Activated CD4-positive, alpha-beta T cell treated with anti-CD3 and anti-CD28 coated beads, Interleukin-10, Interleukin-2, amounts not matched to agents 100 ng/mL and 50 ng/mL, durations not matched to agents 16 hours and 8 hours (primary cell): ENCODE data around the gene TTC28.
"Not testable (repeated sequence)": the region's sequence is repeated elsewhere in the genome, so short reads cannot be mapped to it uniquely, and the experiment has no call there.

Experiments used
- DNase-seq: peaks from one replicate; pipeline ENCODE4 v3.0.0-alpha.2; 2020

TTC28 gene

DNA sequence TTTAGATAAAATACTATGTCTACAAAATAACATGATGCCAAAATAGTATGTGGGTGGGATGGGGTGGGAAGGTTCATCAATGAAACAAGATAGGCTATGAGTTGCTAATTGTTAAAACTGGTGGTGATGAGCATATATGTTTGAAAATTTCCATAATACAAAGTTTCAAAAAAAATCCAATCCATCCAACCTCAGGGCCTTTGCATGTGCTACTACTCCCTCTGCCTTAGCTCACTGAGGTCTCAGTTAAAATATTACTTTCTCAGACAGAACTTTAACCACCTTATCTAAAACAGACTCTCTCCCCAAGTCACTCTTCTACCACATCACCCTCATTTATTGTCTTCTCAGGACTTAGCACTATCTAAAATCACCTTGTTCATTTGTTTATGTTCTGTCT lies 201.1 kb downstream of the TTC28 start:
- no peak for DNase-seq

DNA sequence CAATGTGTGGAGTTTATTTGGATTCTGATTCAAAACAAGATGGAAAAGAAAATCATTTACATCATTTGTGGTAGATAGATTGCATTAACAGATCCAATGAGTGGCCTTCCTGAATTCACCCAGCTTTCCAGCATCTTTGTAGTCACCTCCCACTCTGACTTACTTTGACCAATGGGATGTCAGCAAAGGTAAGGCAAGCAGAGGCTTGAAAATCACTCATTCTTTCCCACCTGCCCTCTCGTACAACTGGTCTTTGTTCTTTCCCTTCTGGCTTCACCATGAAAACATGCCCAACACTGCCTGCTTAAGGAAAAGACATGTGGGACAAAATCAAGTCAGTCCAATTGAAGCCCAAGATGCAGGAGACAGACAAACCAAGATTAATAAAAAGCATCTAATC lies 202.1 kb downstream of the TTC28 start:
- no peak for DNase-seq

DNA sequence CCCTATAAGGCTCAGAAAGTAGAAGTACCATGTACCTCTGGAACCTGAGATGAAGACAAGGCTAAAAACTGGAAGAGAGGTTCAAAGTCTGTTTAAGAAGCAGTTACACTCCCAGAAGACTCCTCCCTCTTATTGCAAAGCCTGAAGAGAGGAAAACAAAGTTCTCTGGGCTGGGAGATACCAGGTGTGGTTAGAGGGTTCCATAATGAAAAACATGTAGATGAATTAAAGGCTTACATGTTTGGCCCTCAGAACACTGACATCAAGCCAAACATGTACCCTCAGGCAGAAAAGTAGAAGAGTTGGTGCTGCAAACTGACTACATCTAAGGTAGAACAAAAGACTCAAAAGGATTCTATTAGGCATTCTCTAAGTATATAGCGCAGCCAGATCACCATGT lies 205.3 kb downstream of the TTC28 start:
- DNase-seq = no peak

DNA sequence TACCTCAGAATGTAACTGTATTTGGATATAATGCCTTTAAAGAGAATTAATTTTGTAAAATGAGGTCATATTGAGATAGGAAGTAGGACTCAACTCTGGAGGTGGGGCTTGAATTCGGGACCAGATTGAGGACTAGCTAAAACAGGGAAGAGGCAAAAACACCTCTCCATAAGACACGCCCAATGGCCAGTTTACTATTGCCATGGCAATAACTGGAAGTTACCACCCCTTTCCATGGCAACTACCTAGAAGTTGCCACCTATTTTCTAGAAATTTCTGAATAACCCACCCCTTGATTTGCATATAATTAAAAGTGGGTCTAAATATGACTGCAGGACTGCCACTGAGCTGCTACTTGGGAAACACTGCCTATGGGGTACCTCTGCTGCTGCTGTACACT lies 206.4 kb downstream of the TTC28 start:
- no peak for DNase-seq

DNA sequence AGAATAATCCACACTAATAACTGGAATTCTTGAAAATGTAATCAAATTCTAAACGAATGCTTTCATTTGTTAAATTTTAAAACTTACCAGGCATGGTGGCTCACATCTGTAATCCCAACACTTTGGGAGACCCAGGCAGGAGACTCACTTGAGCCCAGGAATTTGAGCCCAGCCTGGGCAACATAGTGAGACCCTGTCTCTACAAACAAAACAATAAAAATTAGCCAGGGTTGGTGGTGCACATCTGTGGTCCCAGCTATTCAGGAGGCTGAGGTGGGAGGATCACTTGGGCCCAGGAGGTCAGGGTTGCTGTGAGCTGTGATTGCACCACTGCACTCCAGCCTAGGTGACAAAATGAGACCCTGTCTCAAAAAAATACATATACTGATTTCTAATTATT lies 212.6 kb downstream of the TTC28 start:
- DNase-seq = not testable (repeated sequence)

DNA sequence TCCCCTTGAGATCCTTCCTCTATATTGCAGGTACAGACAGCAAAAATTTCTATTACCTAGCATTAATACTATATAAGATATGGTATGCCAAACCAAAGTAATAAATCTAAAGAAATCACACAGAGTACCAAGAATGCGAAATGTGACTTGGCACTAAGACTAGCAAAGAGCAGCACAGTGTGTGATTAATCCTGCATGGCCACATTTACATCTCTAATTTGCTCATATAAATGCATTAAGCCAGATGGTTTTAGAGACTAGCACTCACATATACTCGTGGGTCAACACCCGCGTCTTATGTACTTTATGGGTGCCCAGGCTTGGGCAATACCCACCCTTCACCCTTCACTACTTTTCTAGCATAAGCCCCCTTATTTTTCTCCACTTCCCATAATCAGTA lies 213.2 kb downstream of the TTC28 start:
- DNase-seq = no peak

DNA sequence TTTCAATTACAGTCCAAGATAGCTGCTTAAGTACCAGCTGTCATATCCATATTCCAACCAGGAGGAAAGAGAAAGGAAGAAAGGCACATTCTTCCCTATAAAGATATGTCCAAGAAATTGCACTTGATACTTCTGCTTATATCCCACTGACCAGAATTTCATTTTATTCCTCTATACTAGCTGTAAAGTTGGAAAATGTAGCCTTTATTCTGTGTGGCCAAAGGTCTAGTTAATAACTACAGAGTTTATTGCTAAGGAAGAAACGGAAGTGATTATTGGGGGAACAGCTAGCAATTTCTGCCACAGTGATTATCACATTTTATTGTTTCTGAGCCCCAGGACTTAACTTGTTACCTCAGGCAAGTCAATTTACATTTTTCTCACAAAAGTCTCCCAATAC lies 213.8 kb downstream of the TTC28 start:
- DNase-seq = no peak

DNA sequence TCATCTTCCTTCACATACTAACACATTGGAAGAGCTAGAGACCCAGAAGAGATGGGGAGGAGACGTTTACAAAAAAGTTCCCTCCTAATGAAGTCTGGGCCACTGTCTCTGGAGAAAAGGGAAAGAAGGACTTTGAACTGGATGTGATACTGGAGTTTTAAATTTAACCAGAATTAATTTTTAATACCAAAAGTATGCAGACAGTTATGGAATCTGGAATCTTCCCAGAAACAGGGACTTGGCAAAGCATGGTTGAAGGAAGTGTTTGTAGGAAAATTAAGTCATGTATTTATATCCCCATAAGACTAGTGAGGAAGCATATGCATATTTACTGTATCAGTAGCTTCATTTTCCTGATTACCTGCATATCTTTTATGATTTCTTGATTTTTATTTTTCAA lies 215.5 kb downstream of the TTC28 start:
- no peak for DNase-seq

DNA sequence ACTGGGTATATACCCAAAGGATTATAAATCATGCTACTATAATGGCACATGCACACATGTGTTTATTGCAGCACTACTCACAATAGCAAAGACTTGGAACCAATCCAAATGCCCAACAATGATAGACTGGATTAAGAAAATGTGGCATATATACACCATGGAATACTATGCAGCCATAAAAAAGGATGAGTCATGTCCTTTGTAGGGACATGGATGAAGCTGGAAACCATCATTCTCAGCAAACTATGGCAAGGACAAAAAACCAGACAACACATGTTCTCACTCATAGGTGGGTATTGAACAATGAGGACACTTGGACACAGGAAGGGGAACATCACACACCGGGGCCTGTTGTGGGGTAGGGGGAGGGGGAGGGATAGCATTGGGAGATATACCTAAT lies 216.2 kb downstream of the TTC28 start:
- DNase-seq = not testable (repeated sequence)

DNA sequence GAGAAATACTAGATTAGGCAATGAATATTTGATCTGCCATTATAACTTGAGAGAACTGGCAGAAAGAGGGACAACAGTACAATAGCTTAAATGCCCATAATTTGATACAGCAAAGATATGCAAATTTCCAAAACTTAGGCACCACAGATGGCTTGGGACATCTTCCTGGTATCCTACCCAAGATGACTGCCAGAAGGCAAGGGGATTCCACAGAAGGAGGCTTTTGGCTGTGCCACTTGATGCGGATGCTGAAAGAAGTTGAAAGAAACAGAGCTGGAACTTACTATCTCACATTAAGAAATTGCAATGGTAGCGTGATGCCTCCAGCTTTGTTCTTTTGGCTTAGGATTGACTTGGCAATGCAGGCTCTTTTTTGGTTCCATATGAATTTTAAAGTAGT lies 216.7 kb downstream of the TTC28 start:
- DNase-seq = no peak

DNA sequence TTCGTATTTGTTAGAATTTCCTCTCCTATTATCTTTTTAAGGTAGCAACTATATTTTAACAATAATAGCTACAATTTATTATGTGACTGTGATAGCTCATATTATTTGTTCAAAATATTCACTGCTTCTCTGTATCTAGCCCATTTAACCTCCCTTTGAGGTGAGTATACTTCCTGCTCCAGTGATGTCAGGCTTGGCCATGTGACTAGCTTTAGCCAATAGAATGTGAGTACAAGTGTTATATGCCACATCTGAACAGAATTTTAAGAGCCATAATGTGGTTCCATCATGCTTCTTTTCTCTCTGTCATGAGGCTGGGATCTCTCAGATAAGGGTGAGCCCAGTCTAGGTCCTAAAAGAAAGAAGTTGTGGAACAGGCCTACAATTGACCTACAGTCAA lies 217.6 kb downstream of the TTC28 start:
- DNase-seq = no peak

DNA sequence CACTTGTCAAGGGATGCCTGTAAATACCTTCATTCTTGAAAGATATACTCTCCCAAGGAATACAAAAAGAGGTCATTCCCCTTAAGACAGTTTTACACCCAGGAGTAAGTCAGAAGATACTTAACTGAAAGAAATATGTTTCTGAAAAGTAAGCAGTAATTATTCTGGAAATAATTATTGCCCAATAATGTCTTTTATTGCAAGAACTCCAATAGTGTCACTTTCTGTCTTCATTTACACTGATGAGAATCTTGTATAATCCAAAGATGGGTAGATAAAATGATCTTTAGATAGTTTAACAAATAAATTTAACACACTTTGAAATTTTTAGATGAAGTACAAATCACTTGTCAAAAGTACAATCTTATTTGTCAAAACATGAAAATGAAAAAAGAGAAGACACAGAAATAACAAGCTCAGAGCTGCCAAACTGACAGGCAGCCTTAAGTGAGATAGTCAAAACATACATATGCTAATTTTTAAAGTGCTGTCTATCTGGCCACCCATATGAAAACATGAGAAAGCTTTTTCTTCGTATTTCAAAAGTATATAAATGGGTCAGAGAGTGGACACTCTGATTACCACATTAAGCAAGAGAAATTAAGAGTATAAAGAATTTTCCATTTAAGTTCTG lies 225.1 kb downstream of the TTC28 start:
- no peak for DNase-seq

DNA sequence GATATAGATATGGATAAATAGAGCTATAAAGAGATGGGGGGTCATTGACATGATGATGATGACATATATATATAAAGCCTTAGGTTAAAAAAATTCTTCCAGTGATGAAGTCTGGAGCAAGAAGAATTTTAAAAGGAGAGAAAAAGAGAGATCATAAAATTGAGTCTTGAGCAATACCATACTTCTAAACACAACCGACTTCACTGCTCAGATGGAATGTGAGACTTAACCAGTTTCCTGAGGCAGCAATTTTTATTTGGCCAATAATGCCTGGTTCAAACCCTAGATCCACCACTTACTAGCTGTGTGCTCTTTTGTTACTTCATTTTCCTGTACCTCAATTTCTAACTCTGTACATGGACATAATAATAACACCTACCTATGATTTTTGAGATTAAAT lies 229.5 kb downstream of the TTC28 start:
- no peak for DNase-seq

DNA sequence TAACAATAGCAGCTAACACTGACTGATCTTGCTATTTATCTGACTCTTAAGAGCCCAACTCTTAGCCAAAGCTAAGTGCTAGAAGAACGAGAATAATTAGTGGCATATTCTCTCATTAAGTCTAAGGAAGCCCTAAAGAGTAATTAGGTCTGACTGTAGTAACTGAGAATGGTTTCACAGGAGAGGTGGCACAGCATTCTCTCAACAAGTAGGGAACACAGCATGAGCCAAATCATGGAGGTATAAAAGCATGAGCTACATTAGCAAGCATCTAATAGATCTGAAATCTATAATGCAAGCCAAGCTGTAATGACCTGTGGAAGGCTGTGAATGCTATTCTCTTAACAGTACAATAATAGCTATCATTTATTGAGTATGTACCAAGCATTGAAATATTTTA lies 230.6 kb downstream of the TTC28 start:
- no peak for DNase-seq

DNA sequence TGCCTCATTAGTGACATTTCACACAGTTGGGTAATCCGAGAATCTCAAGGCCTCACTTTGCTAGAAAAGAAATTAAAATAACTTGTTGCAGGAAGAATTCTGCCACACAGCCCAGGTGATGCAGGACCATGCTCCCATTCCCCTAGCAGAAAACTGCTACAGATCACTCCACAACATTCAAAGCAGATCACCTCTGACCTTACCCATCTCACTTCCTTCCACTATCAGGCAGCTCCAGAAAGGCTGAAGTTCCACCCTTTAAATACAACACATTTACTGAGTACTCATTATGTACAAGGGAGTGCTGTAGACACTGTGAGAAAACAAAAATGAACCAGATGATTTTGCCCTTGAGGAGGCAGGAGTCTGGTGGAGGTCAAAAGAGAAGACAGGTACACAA lies 231.0 kb downstream of the TTC28 start:
- no peak for DNase-seq

DNA sequence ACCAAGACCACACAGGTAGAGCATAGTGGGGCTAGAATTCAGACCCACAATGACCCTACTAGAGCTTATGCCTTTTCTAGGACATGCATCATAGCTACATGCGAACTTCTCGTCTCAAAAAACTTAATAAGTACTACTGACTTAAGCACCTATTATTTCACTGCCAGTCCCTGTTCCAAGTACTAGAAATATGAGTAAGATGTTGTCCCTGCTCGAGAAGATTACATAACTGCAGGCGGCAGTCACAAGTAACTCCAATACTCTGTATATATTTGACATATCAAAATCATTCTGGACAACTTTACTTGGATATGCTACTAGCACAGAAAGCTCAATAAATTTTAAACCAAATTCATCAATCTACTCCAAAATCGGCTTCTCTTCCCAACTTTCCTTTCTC lies 235.0 kb downstream of the TTC28 start:
- DNase-seq = no peak

DNA sequence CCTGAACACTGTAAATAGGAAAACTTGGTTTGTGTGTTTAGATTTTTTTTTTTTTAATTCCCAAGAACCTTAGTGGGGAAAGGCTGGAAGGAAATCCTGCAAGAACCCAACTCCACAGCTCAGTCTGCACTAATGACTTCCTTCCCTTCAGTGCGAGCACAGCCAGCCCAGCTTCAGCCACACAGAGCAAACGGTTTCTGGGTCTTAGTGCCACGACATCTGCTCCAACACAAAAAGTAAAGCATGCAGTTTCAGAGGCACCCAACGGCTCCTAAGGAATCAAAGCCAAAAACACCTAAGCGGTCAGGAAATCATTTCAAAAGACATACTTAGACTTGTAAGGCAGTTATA lies 236.1 kb downstream of the TTC28 start:
- DNase-seq = peak; percentile 46

DNA sequence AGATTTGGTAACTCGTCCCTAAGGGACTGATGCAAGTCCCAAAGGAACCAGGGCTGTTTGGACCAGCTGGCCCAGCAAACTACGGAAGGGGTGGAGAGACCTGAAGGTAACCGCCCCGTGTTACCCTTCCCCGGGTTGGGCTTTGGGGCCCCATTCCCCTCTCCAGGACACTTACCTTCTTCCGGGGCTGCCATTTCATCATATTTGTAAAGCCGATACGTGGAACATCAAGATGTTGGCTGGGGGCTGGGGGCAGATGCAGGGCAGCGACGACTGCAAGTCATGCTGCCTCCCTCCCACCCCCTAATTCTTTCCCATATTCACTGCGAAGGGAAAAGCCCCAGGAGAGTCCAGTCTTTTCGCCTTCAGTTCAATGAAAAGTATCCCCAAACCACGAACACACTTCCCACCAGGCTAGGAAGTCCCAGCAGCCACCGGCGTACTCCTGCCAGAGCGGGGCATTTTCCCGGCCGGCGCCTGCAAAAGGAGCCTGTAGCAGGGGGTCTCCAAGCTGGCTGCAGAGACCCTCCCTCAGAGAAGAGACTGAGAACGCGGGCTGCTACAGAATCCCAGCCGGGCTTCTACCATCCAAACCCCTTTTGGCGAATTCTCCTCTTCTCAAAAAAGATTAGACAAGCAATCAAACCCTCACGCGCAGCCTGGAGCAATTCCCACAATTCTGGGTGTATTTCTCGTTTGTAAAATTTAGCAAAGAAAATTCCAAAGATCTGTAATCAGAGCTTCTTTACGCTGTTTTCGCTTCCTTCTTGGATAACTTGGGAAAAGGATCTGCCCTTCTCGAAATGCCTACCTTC lies 236.7 kb downstream of the TTC28 start:
- DNase-seq = peak; percentile 45

DNA sequence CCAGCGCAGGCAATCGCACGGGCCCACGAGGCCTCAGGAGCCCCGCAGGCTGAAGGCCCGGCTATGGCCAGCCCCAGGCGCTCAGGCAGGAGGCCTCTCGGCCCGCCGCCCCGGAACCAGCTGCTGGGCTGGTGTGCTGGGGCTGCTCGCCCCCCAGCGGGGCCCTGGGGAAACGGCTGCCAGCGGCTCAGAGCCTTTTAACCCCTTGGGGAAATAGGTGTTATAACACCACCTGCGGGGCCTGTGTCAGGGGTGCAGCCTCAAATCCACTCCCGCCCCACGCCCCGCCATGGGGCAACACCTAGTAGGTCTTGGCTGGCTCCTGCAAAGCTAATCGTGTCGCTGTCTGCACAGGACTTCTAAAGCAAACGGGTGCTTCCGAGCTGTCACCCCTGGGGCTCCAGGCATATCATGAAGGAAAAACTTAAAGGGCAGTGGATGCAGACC lies 237.4 kb downstream of the TTC28 start:
- DNase-seq = peak; percentile 91

DNA sequence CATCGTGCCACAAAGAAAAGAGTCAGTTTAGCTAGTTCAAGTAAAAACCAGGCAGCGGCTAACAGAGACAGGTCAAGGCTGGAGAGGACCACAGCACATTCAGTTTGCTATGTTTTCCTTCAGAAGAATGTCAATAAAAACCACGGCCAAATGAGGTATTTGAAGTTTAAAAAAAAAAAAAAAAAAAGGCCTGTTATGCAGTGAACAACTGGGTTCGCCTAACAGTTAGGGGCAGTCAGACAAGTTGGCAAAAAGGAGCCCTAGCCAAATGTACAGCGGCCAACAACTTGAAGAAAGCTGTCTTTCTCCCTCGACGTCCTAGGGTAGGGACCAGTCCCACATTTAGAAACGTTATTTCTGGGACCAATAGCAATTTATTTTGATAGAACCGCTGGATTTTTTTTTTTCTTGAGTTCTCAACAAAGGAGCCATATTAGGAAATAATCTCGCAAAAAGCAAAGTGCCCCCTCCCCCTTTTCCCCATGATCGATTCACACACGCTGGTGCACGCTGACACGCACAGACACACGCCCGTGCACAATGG lies 237.8 kb downstream of the TTC28 start:
- no peak for DNase-seq

DNA sequence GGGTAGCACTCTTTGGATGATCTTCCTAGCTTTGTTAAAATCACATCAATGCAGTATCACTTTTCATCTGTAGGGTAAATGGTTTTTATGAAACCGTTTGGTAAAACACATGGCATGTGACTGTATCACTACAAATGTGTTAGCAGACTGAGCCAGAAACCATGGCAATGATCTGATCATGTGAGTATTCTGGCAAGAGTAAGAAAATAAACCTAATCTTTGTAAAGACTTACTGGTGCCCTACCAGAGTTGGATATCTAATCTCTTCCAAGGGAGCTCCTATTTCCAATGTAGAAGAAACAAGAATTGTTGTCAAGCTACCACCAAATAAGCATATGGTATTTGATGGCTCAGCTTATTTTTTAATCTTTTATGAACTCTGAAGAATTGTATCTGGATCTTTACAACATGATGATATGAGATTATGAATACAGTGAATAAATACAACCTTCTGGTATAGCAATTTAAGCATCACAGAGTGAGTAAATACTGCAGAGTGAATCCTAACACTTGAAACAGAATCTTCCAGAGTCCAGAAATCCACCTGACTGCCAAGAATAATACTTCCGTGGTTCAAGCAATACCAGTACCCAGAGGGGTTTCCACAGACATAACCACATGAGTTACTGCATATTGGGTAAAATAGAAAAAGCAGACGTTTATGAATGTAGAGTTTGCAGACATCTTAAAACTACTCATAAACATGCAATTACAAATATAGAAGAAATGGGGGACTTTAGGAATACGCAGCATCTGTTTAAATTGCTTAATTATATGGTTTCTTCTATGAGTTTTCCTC lies 238.8 kb downstream of the TTC28 start:
- DNase-seq = peak; percentile 13

DNA sequence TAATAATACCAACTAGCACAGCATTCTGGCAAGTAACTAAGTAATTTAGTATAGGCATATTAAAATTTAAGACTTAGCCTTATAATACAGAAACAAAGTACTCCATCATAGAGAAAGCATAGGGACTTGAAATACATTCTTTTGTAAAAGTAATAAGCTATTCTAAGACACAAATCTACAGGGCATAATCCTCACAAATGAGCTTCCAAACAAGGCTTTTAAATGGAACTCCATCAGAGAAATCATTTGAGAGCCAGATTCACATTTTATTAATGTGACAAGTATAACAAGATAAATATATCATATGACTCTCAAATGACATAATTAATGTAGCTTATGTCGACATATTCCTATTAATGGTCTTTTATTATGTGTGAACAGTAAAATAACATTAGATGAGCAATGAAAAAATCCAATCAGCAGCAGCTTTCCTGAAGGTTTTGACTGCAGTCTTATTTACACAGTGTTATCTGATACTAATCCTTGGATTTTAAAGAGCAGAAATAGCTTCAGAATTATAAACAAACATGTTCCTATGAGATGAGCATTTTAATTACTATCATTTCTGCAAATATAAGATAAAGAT lies 241.4 kb downstream of the TTC28 start:
- no peak for DNase-seq

DNA sequence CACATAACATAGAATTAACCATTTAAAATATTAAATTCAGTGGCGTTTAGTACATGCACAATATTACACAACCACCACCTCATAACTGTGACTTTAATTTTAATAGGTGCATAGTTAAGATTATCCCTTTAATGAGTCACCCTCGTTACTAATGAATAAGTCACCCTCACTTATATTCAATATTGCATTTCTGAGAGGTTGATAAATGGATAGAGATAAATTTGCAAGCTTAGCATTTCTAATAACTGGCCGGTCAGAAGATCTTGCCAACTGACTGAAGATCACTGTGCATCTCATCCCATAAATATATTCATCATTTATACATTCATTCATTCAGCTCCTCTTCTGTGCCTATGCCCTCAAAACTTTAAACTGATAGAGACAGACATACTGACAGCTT lies 243.7 kb downstream of the TTC28 start:
- DNase-seq = no peak
